CD4-positive, alpha-beta memory T cell (primary cell): ENCODE data around the gene PHPT1. TPM values are rescaled to one million over a fixed set of nuclear protein-coding genes. Genes with fewer than 3 reads are reported as not detected.

Experiments
- microRNA-seq: library from miRNA; unstranded; fragments of <30 nt; microRNA quantifications from one replicate; pipeline ENCODE4 v1.2.0, GENCODE V29; 2021; ENCODE audit warnings: borderline replicate concordance, borderline number of aligned reads, borderline microRNAs expressed, mixed read lengths
- polyA plus RNA-seq, 2 donors: library from polyadenylated mRNA; unstranded; fragments of 300-500 nt; fragmentation: Illumina TruSeq; gene quantifications; one replicate each; pipeline ENCODE4 v1.2.3, GENCODE V29; 2021
- total RNA-seq, 2 experiments: library from RNA; stranded (reverse); gene quantifications; one replicate each; pipeline ENCODE4 v1.2.3, GENCODE V29; 2021

PHPT1 gene
- total and polyA plus RNA-seq, 4 experiments from 2014 or later = 41.3 to 94.0 (median 65.5) TPM

Small RNAs within 50 kb of the gene (microRNA-seq; reads per million reads assigned to microRNA genes)
- gene MIR4292 = not detected
- gene MIR4479 = not detected

Other genes starting within 250 kb of the PHPT1 start
- gene EGFL7, start 186.5 kb upstream of the PHPT1 start, total RNA-seq = not detected
- gene EGFL7, start 186.5 kb upstream of the PHPT1 start, polyA plus RNA-seq = under 1 TPM in 1 of 2 donors, not detected in 1; 0.64 TPM
- gene AGPAT2, start 162.0 kb upstream of the PHPT1 start, total RNA-seq = 1 to 10 TPM; 6.9 to 7.8 TPM
- gene AGPAT2, start 162.0 kb upstream of the PHPT1 start, polyA plus RNA-seq = 10 to 100 TPM; 16.2 to 20.6 TPM
- not detected for gene DIPK1B, start 136.8 kb upstream of the PHPT1 start, total RNA-seq
- not detected for gene DIPK1B, start 136.8 kb upstream of the PHPT1 start, polyA plus RNA-seq
- gene LCN10, start 106.5 kb upstream of the PHPT1 start, total RNA-seq = 1 to 10 TPM in 1 of 2 experiments, under 1 TPM in 1; 0.90 to 1.3 TPM
- gene LCN10, start 106.5 kb upstream of the PHPT1 start, polyA plus RNA-seq = under 1 TPM; 0.22 to 0.50 TPM
- not detected for gene LCN6, start 100.9 kb upstream of the PHPT1 start, total RNA-seq
- gene LCN6, start 100.9 kb upstream of the PHPT1 start, polyA plus RNA-seq = not detected
- gene LCN8, start 91.2 kb upstream of the PHPT1 start, total RNA-seq = not detected
- under 1 TPM in 1 of 2 donors, not detected in 1; 0.62 TPM for gene LCN8, start 91.2 kb upstream of the PHPT1 start, polyA plus RNA-seq
- not detected for gene LCN15, start 84.9 kb upstream of the PHPT1 start, total RNA-seq
- not detected for gene LCN15, start 84.9 kb upstream of the PHPT1 start, polyA plus RNA-seq
- 10 to 100 TPM; 51.1 to 53.4 TPM for gene TMEM141, start 58.1 kb upstream of the PHPT1 start, total RNA-seq
- 10 to 100 TPM; 34.3 to 38.4 TPM for gene TMEM141, start 58.1 kb upstream of the PHPT1 start, polyA plus RNA-seq
- 1 to 10 TPM; 2.3 to 2.5 TPM for gene CCDC183, start 53.1 kb upstream of the PHPT1 start, total RNA-seq
- under 1 TPM; 0.64 to 0.90 TPM for gene CCDC183, start 53.1 kb upstream of the PHPT1 start, polyA plus RNA-seq
- gene RABL6, start 41.5 kb upstream of the PHPT1 start, total RNA-seq = 10 to 100 TPM; 65.1 to 70.9 TPM
- 10 to 100 TPM in 1 of 2 donors, 1 to 10 TPM in 1; 5.1 to 18.2 TPM for gene RABL6, start 41.5 kb upstream of the PHPT1 start, polyA plus RNA-seq
- gene AJM1, start 6.9 kb upstream of the PHPT1 start, total RNA-seq = 1 to 10 TPM; 2.4 to 2.8 TPM
- gene AJM1, start 6.9 kb upstream of the PHPT1 start, polyA plus RNA-seq = under 1 TPM in 1 of 2 donors, not detected in 1; 0.05 TPM
- gene MAMDC4, start 2.9 kb downstream of the PHPT1 start, total RNA-seq = 10 to 100 TPM in 1 of 2 experiments, 1 to 10 TPM in 1; 9.3 to 11.7 TPM
- not detected for gene MAMDC4, start 2.9 kb downstream of the PHPT1 start, polyA plus RNA-seq
- 100 to 1,000 TPM; 284 to 298 TPM for gene EDF1, start 16.9 kb downstream of the PHPT1 start, total RNA-seq
- 100 to 1,000 TPM; 273 to 357 TPM for gene EDF1, start 16.9 kb downstream of the PHPT1 start, polyA plus RNA-seq
- gene TRAF2, start 37.1 kb downstream of the PHPT1 start, total RNA-seq = 10 to 100 TPM; 40.2 to 43.2 TPM
- 10 to 100 TPM; 11.1 to 25.2 TPM for gene TRAF2, start 37.1 kb downstream of the PHPT1 start, polyA plus RNA-seq
- gene FBXW5, start 95.3 kb downstream of the PHPT1 start, total RNA-seq = 100 to 1,000 TPM; 122 to 123 TPM
- 100 to 1,000 TPM in 1 of 2 donors, 10 to 100 TPM in 1; 98.6 to 160 TPM for gene FBXW5, start 95.3 kb downstream of the PHPT1 start, polyA plus RNA-seq
- gene C8G, start 95.8 kb downstream of the PHPT1 start, total RNA-seq = 1 to 10 TPM; 2.2 TPM
- under 1 TPM in 1 of 2 donors, not detected in 1; 0.60 TPM for gene C8G, start 95.8 kb downstream of the PHPT1 start, polyA plus RNA-seq
- gene LCN12, start 102.9 kb downstream of the PHPT1 start, total RNA-seq = 1 to 10 TPM in 1 of 2 experiments, under 1 TPM in 1; 0.72 to 1.4 TPM
- not detected for gene LCN12, start 102.9 kb downstream of the PHPT1 start, polyA plus RNA-seq
- 1 to 10 TPM; 4.8 to 5.1 TPM for gene PTGDS, start 128.1 kb downstream of the PHPT1 start, total RNA-seq
- gene PTGDS, start 128.1 kb downstream of the PHPT1 start, polyA plus RNA-seq = 1 to 10 TPM; 1.7 to 3.8 TPM
- under 1 TPM; 0.14 to 0.17 TPM for gene LCNL1, start 133.6 kb downstream of the PHPT1 start, total RNA-seq
- gene LCNL1, start 133.6 kb downstream of the PHPT1 start, polyA plus RNA-seq = not detected
- gene PAXX, start 143.0 kb downstream of the PHPT1 start, total RNA-seq = 100 to 1,000 TPM in 1 of 2 experiments, 10 to 100 TPM in 1; 94.2 to 101 TPM
- gene PAXX, start 143.0 kb downstream of the PHPT1 start, polyA plus RNA-seq = 100 to 1,000 TPM in 1 of 2 donors, 10 to 100 TPM in 1; 76.0 to 103 TPM
- gene CLIC3, start 147.2 kb downstream of the PHPT1 start, total RNA-seq = 1 to 10 TPM; 3.1 to 3.7 TPM
- gene CLIC3, start 147.2 kb downstream of the PHPT1 start, polyA plus RNA-seq = 1 to 10 TPM; 5.0 to 7.8 TPM
- gene ABCA2, start 178.8 kb downstream of the PHPT1 start, total RNA-seq = 10 to 100 TPM; 63.8 to 68.6 TPM
- gene ABCA2, start 178.8 kb downstream of the PHPT1 start, polyA plus RNA-seq = 10 to 100 TPM in 1 of 2 donors, 1 to 10 TPM in 1; 2.6 to 10.8 TPM
- gene FUT7, start 182.7 kb downstream of the PHPT1 start, total RNA-seq = 1 to 10 TPM; 3.4 to 4.6 TPM
- 10 to 100 TPM; 22.6 to 43.8 TPM for gene FUT7, start 182.7 kb downstream of the PHPT1 start, polyA plus RNA-seq
- gene NPDC1, start 196.8 kb downstream of the PHPT1 start, total RNA-seq = 10 to 100 TPM; 20.7 to 21.4 TPM
- 10 to 100 TPM; 22.8 to 32.2 TPM for gene NPDC1, start 196.8 kb downstream of the PHPT1 start, polyA plus RNA-seq
- not detected for gene ENTPD2, start 204.7 kb downstream of the PHPT1 start, total RNA-seq
- gene ENTPD2, start 204.7 kb downstream of the PHPT1 start, polyA plus RNA-seq = not detected
- under 1 TPM; 0.09 to 0.11 TPM for gene SAPCD2, start 221.1 kb downstream of the PHPT1 start, total RNA-seq
- gene SAPCD2, start 221.1 kb downstream of the PHPT1 start, polyA plus RNA-seq = under 1 TPM; 0.10 to 0.15 TPM
- gene UAP1L1, start 228.1 kb downstream of the PHPT1 start, total RNA-seq = 10 to 100 TPM; 10.6 to 12.5 TPM
- gene UAP1L1, start 228.1 kb downstream of the PHPT1 start, polyA plus RNA-seq = 1 to 10 TPM in 1 of 2 donors, under 1 TPM in 1; 0.81 to 2.9 TPM
- 10 to 100 TPM; 63.3 to 71.0 TPM for gene MAN1B1, start 237.6 kb downstream of the PHPT1 start, total RNA-seq
- gene MAN1B1, start 237.6 kb downstream of the PHPT1 start, polyA plus RNA-seq = 10 to 100 TPM; 35.4 to 37.5 TPM